ENCODE results near the gene MRPL17.
"Not testable (repeated sequence)": the region's sequence is repeated elsewhere in the genome, so short reads cannot be mapped to it uniquely, and the experiment has no call there.

The MRPL17 gene

DNA sequence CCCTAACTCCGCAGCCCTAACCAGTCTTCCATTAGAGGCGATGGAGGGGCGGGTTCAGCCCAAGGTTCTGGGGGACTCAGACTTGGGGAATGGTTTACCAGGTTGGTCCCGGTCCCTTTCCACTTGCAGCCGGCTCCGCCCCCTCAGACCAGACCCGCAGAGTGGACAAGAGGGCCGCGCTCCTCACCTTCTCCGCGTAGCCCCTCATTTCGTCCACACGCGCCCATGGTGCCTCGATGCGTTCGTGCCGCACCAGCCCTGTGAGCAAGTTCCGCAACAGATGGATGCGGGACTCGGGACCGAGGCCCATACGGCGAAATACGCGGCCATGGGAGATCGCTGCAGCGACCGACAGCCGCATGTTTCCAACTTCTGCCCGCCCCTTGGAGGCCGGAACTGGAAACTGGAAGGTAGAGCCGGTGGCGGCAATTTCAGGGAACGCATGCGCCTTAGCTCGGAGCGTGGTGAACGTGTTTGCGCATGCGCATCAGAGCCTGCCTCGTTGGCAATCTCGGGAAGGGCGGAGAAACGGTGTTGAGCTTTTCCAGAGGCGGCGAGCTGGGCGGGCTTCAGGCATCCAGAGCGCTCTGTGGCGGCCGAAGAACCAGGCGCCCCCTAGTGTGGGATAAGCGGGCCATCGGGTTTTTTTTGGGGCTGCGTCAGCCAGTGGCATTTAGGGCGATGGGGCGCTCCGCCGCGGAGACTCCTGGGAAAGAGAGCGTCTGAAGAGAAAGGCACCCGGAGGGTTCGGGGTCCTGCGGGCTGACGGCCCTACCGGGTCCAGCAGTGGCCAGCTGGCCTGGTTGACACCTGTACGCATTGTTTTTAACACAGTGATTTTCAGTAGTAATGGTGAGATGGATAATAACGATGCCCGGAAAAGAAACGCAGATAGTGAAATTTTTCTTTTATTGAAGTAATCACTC lies at the start of gene MRPL17:
MRPL17 (minus strand) TSS at position 405 of the 926 bp plus-strand sequence; CDS start at position 361, 44 bp downstream.
- peak; percentile 100 for DNase-seq (ENCODE audit: low spot score)

DNA sequence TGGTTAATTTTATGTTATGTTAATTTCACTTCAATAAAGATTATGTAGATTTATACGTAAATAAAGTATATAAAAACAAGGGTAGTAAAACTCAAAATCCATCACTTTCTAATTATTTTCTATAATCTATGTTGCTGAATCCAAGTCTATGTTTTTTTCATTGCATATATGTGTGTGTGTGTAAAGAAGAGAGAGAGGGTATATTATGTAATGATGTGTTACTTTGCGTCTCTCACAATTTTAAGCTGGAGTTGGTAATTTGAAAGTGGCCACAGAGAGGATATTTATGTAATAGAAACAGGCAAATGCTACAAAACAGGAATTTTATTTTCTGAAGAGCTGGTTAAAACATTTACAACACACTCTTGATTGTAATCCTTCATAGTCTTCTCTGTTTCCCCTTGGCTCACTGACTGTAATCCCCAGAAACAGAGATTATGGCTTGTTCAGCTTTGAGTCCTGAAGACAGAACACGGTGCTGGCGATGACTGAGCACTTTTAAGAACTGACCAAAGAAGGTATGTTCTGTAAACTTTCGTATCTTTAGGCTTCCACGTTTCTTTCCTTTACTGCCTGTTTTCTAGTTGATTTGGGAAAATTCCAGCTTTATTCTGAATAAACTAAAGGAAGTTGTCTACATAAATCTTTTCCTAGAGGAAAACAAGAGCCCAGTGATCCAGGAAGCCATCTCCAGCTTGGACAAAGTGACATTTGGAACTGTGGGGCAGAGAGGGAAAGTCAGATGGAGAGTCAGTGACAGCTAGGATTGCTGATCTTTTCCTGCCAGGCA lies 45.0 kb upstream of the MRPL17 start:
- DNase-seq (ENCODE audit: low spot score), result no peak

DNA sequence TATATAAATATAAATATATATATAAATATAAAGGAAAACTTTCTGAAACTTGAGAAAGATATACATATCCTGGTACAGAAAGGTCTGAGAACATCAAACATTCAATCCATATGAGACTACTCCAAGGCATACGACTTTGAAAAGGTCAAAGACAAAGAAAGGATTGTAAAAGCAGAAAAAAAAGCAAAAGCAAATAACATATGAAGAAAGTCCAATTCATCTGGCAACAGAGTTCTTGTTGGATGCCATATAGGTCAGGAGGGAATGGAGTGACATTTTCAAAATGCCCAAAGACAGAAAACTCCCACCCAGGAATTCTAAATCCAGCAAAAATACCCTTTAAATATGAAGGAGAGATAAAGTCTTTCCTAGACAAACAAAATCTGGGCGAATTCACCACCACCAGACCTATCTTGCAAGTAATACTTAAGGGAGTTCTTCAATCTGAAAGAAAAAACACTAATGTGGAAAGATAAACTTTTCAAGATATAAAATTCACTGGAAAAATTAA lies 42.3 kb upstream of the MRPL17 start:
- DNase-seq (ENCODE audit: low spot score), result no peak

DNA sequence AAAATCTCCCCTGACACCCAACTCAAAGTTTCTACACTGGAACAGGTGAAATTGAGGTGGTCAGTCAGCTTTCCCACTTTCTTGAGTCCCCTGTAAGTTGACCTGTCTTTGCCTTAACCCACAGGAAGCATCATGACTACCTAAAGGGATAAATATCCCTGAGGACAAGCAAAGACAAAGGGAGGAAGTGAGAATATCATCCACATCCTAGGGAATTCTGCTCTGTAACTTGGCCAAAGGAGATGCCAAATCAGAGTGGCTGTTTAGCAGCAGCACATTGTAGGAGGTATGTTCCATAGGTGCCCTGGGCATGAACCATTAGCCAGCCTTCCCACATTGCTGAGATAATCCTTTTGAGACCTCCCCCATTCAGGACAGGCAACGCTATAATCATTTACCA lies 40.9 kb upstream of the MRPL17 start:
- no peak for DNase-seq (ENCODE audit: low spot score)

DNA sequence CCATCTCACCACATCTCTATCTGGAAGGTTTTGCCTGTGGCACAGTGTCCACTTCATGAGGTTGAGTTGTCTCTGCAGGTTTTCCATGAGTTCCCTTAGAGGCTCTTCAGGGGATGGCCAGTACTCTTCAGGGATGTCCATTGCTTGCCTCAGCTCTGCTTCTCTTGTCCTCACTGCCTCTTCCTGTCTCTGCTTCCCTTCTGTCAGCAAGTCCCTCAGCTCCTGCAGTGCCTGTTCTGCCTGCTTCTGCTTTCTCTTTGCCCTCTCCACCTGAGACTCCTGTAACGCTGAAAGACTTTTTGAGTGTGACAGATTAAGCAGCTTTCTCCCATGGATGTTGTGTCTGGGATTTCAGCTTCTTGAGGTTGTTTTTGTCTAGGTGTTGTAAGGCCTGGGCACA lies 38.2 kb upstream of the MRPL17 start:
- DNase-seq (ENCODE audit: low spot score), result no peak

DNA sequence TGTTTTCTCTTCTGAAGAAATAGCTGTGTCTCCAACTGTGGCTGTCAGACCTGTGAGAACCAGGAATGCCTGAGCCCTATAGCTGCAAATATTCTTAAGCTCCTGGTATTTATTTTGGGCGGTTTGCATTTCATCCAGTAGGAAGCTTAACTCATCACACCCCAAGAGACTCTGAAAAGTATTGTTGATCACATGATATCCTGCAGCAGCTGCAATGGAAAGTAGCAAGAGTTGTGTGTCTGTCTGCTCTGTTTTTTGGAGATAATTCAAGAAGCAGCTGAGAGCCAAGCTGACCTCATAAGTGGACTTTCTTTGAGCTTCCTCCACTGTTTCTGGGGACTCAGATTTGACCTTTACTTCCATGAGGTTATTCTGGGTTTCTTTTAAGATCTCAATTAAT lies 36.4 kb upstream of the MRPL17 start:
- no peak for DNase-seq (ENCODE audit: low spot score)

DNA sequence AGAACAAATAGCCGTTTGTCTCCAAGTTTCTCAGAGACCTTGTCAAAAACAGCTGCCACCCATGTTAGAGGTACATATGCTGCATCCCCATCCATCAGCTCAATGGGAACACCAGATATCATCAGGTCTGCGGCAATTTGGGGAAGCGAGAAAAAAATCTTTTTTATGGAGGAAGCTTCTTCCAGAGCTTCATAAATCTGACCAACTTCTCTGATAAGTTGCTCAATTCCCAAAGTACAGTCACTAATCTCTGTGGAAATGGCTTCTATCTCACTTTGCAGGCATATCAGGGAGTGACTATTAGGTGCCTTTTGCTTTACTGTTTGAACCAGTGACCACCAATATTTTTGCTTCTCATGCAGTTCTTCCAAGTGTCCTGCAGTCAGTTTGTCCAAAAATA lies 34.3 kb upstream of the MRPL17 start:
- no peak for DNase-seq (ENCODE audit: low spot score)

DNA sequence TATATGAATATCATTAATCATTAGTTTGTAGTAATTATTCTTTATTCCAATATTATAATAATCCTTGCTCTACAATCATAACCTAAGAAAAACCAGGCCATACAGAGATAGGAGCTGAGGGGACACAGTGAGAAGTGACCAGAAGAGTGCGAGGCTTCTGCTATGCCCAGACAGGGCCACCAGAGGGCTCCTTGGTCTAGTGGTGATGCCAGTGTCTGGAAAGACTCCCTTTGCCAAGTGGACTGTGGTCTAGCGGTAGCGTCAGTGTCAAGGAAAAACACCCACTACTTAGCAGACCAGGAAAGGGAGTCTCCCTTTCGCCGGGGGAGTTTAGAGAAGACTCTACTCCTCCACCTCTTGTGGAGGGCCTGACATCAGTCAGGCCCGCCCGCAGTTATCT lies 28.4 kb upstream of the MRPL17 start:
- DNase-seq (ENCODE audit: low spot score), result peak; percentile 45

DNA sequence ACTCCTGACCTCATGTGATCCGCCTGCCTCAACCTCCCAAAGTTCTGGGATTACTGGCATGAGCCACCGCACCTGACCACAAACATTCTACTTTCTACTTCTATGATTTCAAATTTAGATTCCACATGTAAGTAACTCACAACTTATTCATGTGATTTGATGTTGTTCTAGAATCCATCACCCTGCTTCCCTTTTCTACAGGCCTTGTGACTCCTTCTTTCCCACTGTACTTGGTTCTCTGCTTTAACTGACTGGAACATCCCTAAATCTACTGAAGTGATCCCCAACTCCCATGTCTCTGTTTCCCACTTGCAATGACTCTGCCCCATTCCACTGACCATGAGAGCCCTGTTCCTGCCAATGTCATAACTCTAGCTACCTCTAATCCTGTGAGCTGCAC lies 25.7 kb upstream of the MRPL17 start:
- DNase-seq (ENCODE audit: low spot score), result no peak

DNA sequence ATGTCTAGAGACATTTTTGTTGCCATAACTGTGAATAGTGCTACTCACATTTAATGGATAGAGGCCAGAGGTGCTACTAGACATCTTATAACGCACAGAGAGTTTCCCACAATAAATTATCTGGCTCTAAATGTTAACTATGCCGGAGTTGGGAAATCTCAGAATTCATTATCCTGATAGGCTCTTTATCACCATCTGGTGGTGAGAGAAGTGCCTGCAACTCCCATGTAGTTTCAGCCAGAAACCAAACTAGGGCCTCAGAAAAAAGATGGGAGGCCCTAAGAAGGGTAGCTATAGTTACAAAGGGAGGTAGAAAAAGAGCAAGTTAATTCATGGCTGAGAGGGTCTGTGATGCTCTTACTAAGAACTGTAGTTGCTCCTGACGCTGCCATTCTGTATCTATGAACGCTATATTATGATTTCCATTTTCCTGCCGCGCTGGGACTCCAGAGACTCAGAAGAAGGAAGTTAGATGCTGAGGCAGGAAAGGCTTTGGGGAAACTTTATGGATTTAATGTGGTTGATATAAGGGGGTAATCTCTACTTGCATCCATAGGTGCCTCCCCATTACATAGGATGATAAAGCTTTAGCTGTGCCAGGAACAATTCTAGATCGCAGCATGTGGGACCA lies 22.9 kb upstream of the MRPL17 start:
- peak; percentile 37 for DNase-seq (ENCODE audit: low spot score)

DNA sequence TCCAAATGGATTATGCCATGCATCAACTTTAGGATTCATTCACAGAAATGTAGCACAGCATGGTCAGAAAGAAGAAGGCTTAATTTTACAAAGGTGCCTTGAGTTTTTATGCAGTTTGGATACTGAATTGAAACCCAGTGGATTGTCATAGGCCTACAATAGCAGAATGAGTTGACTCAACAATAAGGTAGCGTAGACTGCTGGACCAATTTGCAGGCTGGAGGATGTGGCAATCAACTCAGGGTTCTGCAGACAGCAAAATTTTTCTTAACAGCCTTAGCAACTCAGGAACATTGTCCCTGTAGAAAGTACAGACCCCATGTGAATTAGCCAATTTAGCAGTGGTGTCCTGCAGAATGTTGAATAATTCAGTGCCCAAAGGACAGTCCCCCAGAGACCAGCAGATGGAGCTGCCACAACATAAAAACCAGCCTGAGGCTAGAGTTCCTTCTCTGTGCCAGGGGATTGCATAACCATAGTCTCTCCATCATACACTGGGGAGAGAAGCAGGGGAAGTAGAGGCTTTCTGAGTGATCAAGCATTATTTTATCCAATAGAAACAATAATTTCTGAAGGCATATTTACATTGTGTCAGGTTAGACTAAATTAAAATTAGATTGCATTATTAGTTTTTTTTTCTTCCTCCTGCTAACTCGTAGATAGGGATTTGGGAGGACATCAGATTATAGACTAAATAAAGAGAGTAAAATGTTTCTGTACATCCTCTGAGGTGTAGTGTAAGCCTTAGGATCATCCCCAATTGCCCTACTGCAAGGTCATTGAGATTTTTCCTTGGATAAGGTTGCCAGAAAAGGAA lies 20.3 kb upstream of the MRPL17 start:
- peak; percentile 28 for DNase-seq (ENCODE audit: low spot score)

DNA sequence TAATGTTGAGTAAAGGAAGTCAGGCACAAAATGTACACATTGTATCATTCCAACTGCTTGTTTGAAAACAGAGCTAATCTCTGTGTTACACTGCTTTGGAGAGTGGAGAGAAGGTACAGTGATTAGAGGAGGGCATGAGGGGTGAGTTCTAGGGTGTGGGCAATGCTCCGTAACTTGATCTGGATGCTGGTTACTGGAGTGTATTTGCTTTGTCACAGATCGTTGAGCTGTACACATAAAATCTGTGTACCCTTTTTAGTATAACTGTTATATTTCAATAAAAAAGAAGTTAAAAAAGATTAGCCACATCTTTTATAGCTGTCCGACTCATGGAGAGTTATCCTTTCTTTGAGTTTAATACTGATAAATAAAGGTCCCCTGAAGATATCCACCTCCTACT lies 18.8 kb upstream of the MRPL17 start:
- DNase-seq (ENCODE audit: low spot score), result not testable (repeated sequence)

DNA sequence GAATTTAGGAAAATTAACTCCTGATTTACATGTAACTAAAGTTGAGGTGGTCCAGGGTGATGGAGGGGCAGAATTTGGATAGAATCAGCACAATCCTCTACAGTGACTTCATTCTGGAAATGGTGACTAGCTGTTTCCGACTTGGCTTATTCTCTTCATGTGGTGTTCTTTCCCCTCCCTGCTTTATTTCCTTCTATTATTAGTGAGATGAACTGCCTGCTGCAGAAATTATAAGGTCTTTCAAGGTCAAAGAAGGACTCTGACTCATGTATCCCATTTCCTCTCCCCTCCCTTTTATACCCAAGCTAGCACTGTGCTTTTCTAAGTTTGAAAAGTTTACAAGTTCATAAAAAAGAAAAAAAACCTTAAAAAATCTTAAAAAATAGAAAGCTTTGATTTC lies 12.2 kb upstream of the MRPL17 start:
- no peak for DNase-seq (ENCODE audit: low spot score)

DNA sequence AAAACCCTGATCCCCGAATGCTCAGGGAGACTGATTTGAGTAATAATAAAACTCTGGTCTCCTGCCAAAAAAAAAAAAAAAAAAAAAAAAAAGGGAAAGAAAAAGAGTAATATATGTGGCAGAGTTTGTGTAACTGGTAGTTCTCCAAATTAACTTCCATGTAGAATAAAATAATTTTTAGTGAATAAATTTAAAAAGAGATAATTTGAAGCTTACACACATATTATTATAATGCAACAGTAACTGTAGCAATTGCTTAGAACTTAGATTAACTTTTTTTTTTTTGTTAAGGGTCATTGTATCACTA lies 11.0 kb upstream of the MRPL17 start:
- no peak for DNase-seq (ENCODE audit: low spot score)

DNA sequence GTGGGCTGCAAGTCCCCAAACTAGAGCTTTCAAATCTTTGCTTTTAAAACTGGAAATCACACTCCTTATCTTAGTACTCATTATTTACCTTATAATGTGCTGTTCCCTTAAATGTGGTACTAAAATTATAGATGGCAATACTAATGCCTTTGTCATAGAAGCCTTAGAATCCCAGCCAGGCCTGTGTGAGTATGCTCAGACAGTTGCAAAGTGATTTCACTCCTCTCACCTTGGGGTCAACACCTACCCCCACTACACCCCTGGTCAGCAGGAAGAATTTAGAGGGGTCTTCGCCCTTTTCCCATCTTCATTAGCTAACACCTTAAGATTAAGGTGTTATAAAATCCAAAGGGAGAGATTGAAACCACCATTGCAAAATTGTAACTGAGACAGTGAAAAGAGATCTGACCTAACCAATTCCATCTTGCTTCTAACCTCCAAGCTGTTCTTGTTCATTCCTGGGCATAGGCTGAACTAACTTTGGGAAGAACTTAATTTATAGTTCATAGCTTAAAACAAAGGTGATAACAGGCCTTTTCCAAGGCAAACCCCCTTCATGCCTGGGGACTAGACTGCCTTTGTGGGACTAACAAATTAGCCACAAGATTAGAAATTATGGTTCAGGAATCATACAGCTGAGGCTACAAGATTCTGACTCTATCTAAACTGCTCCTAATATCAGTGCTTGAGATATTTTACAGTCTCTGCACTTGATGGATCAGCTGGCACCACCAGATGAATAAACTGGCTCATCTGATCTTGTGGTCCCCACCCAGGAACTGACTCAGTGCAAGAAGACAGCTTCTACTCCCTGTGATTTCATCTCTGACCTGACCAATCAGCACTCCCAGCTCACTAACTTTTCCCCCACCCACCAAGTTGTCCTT lies 10.4 kb upstream of the MRPL17 start:
- DNase-seq (ENCODE audit: low spot score), result peak; percentile 62

DNA sequence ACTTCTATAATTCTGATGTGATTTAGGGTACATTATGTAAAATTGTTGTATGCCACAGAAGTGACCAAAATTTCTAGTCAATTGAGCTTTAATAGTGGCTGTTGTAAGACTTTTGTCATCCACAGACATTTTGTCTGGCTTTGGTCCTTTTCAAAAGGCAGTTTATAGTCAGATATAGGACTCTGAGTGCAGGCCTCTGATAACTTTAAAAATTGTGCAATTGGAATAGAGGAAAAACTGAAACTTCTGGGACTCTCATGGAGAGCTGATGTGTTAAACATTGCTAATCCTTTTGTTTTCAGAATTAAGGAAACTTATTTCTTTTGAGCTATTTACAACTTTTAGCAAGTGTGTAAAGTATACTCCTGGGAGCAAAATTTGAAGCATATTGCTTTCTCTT lies 9.0 kb upstream of the MRPL17 start:
- DNase-seq (ENCODE audit: low spot score), result no peak

DNA sequence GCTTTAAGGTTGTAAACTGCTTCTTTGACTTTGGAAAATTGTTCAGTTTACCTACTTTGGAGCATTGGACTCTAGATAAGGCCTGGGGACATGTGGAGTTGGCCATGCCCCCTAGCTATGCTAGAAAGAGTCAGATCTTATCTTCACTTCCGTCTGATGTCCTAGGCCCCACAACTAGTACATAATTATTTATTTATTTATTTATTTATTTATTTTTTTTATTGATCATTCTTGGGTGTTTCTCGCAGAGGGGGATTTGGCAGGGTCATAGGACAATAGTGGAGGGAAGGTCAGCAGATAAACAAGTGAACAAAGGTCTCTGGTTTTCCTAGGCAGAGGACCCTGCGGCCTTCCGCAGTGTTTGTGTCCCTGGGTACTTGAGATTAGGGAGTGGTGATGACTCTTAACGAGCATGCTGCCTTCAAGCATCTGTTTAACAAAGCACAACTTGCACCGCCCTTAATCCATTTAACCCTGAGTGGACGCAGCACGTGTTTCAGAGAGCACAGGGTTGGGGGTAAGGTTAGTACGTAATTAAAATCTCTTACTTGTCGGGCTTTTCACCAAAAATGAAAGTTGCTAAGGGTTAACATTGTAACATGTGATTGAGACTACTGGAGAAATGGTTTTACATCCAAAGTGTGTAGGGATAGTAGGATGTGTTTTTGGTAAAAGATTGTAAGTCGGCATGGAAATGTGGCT lies 7.4 kb upstream of the MRPL17 start:
- DNase-seq (ENCODE audit: low spot score), result not testable (repeated sequence)

DNA sequence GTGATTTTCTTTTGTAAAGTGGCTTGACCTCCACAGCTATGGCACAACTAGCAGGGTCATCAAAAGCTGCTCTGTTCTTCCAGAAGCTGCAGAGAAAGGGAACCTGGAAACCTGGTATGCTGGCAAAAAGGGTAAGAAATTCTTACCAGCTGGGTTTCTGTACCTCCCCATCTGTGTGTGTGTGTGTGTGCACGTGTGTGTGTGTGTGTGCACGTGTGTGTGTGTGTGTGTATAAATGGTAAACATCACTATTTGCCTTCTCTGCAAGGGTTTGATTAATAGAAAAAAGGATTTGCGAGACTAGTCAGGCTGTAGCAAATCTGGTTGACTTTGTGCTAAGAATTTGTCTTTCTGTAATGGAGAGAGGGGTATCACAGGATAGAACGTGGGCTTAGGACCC lies 4.7 kb upstream of the MRPL17 start:
- no peak for DNase-seq (ENCODE audit: low spot score)

DNA sequence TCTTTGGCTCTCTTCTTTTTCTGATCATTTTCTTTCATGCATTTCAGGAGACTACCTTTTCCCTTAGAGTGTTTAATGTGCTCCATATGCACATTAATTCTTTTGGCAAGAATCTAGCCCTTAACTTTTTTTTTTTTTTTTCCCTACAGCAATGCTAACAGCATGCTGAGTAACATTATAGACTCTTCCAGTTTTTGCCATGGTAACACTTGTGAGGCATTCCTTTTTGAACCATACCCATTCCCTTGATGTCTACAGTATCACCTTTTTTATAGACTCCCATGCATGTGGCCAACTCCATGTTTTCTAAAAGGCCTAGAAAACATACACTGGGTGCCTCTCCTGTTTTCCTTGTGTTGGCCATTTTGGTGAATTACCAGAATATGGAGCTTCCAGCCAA lies 2.9 kb upstream of the MRPL17 start:
- DNase-seq (ENCODE audit: low spot score), result no peak

DNA sequence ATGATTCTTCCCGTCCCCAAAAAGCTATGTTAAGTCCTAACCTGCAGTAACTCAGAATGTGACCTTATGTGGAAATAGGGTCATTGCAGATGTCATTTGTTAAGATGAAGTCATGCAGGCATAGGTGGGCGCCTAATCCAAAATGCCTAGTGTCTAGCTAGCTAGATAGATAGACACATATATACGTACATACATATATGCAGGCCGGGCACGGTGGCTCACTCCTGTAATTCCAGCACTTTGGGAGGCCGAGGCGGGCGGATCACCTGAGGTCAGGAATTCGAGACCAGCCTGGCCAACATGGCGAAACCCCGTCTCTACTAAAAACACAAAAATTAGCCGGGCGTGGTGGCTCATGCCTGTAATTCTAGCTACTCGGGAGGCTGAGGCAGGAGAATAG lies 928 bp upstream of the MRPL17 start:
- DNase-seq (ENCODE audit: low spot score), result not testable (repeated sequence)

Data from activated CD4-positive, alpha-beta T cell treated with anti-CD3 and anti-CD28 coated beads, Interleukin-2, Interleukin-4, amounts not matched to agents 100 ng/mL and 50 ng/mL, durations not matched to agents 16 hours and 8 hours (primary cell).